CD4-positive, alpha-beta T cell treated with Interleukin-15 for 4 hours (primary cell): Measurements from ENCODE around the gene NADK.
A peak's percentile ranks its signal among the peaks of the same experiment; 100 is the strongest.

Experiments used
- DNase-seq: peaks from one replicate; pipeline ENCODE4 v3.0.0-alpha.2; 2020; ENCODE audit warnings: low spot score

NADK gene

GRCh38 chr1:1786836-1787605 lies 8.8 kb upstream of the NADK start:
- DNase-seq, result no peak

- no peak for DNase-seq
These were observed 7.4 kb upstream of the NADK start for GRCh38 chr1:1785666-1786065.

GRCh38 chr1:1784933-1785332 lies 6.7 kb upstream of the NADK start:
- no peak for DNase-seq

- DNase-seq, result no peak
These were observed 5.0 kb upstream of the NADK start for GRCh38 chr1:1783320-1783719.

GRCh38 chr1:1782399-1783221 lies 4.3 kb upstream of the NADK start:
- peak; percentile 22 for DNase-seq

GRCh38 chr1:1781526-1781903 lies 3.2 kb upstream of the NADK start:
- no peak for DNase-seq

- DNase-seq, result no peak
These were observed 2.6 kb upstream of the NADK start for GRCh38 chr1:1780598-1781525.

- DNase-seq, result peak; percentile 61
These were observed 1.7 kb upstream of the NADK start for GRCh38 chr1:1779691-1780597.

GRCh38 chr1:1779320-1779675 lies 1.0 kb upstream of the NADK start:
- DNase-seq, result no peak

- peak; percentile 75 for DNase-seq
These were observed 521 bp upstream of the NADK start for GRCh38 chr1:1778663-1779319.

GRCh38 chr1:1777583-1777899 lies 729 bp downstream of the NADK start:
- DNase-seq, result no peak

GRCh38 chr1:1776672-1777582 lies 1.3 kb downstream of the NADK start:
- DNase-seq, result no peak

GRCh38 chr1:1775327-1776226 lies 2.7 kb downstream of the NADK start:
- no peak for DNase-seq

GRCh38 chr1:1773874-1774273 lies 4.4 kb downstream of the NADK start:
- DNase-seq, result no peak

GRCh38 chr1:1771096-1771495 lies 7.2 kb downstream of the NADK start:
- no peak for DNase-seq

- no peak for DNase-seq
These were observed 8.2 kb downstream of the NADK start for GRCh38 chr1:1770102-1770501.

- no peak for DNase-seq
These were observed 9.8 kb downstream of the NADK start for GRCh38 chr1:1768249-1768992.

- no peak for DNase-seq
These were observed 13.3 kb downstream of the NADK start for GRCh38 chr1:1764876-1765470.
